K562 (cell line): ENCODE results near the gene C5orf47. TPM values are rescaled to one million over a fixed set of nuclear protein-coding genes. Genes with fewer than 3 reads are reported as not detected.

ENCODE experiments used
- ARID2 ChIP-seq: fragments of 450-650 bp; IDR thresholded peaks from 2 replicates; pipeline ENCODE4 v1.6.1; 2017; ENCODE audit warnings: antibody characterized with exemption, mild to moderate bottlenecking
- PCBP2 ChIP-seq: fragments of 200-400 bp; formaldehyde crosslinking; IDR thresholded peaks from 2 replicates; pipeline ENCODE4 v1.6.1; 2018; ENCODE audit warnings: low read length, low read depth, mild to moderate bottlenecking, moderate library complexity; ENCODE audit not compliant: poor library complexity, severe bottlenecking
- PHB ChIP-seq: fragments of 250-450 bp; sonication (Bioruptor Pico); IDR thresholded peaks from 2 replicates; pipeline ENCODE4 v1.5.0; 2021
- POLR2AphosphoS5 ChIP-seq: IDR thresholded peaks from 2 replicates; pipeline ENCODE4 v1.6.1; 2011; ENCODE audit warnings: mild to moderate bottlenecking, low read depth, low read length, moderate library complexity; ENCODE audit not compliant: control insufficient read depth, insufficient read depth
- ZNF586 ChIP-seq: fragments of 450-650 bp; formaldehyde crosslinking; conservative IDR thresholded peaks from 2 replicates; pipeline ENCODE4 v1.4.0; 2020; ENCODE audit warnings: mild to moderate bottlenecking, moderate library complexity
- polyA plus RNA-seq, 8 experiments: library from polyadenylated mRNA; depleted of rRNA in 4 of 8; stranded (reverse) in 5 of 8; unstranded in 3 of 8; fragments of >200 nt; fragmentation: Nextera tagmentation in 2 of 8; fragmentation: Illumina TruSeq in 1 of 8; extraction: Ambion mirVana in 2 of 8; extraction: Trizol in 1 of 8; gene quantifications; 2 replicates each; pipeline versions ENCODE4 v1.2.1 to v1.2.3, GENCODE V29; 2011 to 2014; ENCODE audit warnings: inconsistent platforms in 1 of 8, missing spikeins in 1 of 8
- total RNA-seq, 7 experiments: library from RNA; depleted of rRNA in 6 of 7; stranded (reverse); fragments of >200 nt in 6 of 7; fragmentation: Illumina TruSeq in 2 of 7; extraction: Trizol in 2 of 7; gene quantifications; 2 replicates each; pipeline versions ENCODE4 v1.2.1 to v1.2.3, GENCODE V29; 2011 to 2021; ENCODE audit warnings: low replicate concordance in 1 of 7
- TF ChIP-seq, protein P1 (sequence below): fragments of 450-650 bp; IDR thresholded peaks from 2 replicates; pipeline ENCODE4 v1.6.1; 2018; ENCODE audit not compliant: partially characterized antibody
- TF ChIP-seq, protein P2 (sequence below), 2 experiments: fragments of 450-650 bp in 1 of 2; sonication (generic) in 1 of 2; formaldehyde crosslinking in 1 of 2; IDR thresholded peaks; 2 replicates each; pipeline versions ENCODE4 v1.7.1 to v1.9.0; 2016 to 2022; ENCODE audit warnings: inconsistent platforms in 1 of 2, mild to moderate bottlenecking in 1 of 2, missing genetic modification reagents in 1 of 2
- TF ChIP-seq, protein P3 (sequence below): sonication (generic); formaldehyde crosslinking; IDR thresholded peaks from 2 replicates; pipeline ENCODE4 v1.8.0; 2023; ENCODE audit warnings: missing genetic modification reagents, mild to moderate bottlenecking, borderline replicate concordance

C5orf47 gene
- total and polyA plus RNA-seq, 9 of the 15 experiments (the other 6 are each of a cell fraction or from before 2014, with no cell fraction given): 0.08 TPM; not detected in 8

DNA sequence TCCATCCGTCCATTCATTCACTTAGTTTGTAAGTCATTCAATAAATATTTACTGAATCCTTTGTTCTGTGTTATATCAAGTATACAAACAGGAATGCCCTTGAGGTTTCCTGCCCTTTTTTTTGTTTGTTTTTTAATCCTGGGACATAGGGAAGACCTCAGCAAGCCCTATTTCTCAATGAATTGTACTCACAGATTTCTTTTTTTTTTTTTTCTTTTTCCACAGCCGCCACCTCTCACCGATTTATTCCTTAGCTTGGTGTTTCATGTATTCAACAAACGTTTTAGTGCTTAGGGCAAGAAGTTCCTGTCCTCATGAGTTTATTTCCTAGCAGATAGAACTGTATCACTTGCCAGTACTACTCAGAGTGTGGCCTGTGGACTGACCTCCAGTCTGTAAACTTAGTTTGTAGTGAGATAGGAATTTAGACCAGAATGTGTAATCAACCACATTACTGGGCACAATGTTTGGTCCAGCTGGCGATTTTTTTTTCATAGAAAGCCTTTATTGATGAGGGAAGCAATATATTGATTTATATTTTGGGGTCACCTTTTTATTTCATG is 35.4 kb upstream of the C5orf47 start (continued):
- TF ChIP-seq, protein P1, sequence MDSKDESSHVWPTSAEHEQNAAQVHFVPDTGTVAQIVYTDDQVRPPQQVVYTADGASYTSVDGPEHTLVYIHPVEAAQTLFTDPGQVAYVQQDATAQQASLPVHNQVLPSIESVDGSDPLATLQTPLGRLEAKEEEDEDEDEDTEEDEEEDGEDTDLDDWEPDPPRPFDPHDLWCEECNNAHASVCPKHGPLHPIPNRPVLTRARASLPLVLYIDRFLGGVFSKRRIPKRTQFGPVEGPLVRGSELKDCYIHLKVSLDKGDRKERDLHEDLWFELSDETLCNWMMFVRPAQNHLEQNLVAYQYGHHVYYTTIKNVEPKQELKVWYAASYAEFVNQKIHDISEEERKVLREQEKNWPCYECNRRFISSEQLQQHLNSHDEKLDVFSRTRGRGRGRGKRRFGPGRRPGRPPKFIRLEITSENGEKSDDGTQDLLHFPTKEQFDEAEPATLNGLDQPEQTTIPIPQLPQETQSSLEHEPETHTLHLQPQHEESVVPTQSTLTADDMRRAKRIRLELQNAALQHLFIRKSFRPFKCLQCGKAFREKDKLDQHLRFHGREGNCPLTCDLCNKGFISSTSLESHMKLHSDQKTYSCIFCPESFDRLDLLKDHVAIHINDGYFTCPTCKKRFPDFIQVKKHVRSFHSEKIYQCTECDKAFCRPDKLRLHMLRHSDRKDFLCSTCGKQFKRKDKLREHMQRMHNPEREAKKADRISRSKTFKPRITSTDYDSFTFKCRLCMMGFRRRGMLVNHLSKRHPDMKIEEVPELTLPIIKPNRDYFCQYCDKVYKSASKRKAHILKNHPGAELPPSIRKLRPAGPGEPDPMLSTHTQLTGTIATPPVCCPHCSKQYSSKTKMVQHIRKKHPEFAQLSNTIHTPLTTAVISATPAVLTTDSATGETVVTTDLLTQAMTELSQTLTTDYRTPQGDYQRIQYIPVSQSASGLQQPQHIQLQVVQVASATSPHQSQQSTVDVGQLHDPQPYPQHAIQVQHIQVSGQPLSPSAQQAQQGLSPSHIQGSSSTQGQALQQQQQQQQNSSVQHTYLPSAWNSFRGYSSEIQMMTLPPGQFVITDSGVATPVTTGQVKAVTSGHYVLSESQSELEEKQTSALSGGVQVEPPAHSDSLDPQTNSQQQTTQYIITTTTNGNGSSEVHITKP: no peak
- TF ChIP-seq PCBP2 (no peak), ARID2 (no peak), PHB (CRISPR knock-in tag) (no peak), POLR2AphosphoS5 (no peak), ZNF586 (no peak)
- TF ChIP-seq, protein P2, sequence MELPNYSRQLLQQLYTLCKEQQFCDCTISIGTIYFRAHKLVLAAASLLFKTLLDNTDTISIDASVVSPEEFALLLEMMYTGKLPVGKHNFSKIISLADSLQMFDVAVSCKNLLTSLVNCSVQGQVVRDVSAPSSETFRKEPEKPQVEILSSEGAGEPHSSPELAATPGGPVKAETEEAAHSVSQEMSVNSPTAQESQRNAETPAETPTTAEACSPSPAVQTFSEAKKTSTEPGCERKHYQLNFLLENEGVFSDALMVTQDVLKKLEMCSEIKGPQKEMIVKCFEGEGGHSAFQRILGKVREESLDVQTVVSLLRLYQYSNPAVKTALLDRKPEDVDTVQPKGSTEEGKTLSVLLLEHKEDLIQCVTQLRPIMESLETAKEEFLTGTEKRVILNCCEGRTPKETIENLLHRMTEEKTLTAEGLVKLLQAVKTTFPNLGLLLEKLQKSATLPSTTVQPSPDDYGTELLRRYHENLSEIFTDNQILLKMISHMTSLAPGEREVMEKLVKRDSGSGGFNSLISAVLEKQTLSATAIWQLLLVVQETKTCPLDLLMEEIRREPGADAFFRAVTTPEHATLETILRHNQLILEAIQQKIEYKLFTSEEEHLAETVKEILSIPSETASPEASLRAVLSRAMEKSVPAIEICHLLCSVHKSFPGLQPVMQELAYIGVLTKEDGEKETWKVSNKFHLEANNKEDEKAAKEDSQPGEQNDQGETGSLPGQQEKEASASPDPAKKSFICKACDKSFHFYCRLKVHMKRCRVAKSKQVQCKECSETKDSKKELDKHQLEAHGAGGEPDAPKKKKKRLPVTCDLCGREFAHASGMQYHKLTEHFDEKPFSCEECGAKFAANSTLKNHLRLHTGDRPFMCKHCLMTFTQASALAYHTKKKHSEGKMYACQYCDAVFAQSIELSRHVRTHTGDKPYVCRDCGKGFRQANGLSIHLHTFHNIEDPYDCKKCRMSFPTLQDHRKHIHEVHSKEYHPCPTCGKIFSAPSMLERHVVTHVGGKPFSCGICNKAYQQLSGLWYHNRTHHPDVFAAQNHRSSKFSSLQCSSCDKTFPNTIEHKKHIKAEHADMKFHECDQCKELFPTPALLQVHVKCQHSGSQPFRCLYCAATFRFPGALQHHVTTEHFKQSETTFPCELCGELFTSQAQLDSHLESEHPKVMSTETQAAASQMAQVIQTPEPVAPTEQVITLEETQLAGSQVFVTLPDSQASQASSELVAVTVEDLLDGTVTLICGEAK (IDR thresholded peaks at IDR 0.05): no peak
- TF ChIP-seq, protein P2 (CRISPR knock-in tag; IDR thresholded peaks at IDR 0.05): no peak
- TF ChIP-seq, protein P3, sequence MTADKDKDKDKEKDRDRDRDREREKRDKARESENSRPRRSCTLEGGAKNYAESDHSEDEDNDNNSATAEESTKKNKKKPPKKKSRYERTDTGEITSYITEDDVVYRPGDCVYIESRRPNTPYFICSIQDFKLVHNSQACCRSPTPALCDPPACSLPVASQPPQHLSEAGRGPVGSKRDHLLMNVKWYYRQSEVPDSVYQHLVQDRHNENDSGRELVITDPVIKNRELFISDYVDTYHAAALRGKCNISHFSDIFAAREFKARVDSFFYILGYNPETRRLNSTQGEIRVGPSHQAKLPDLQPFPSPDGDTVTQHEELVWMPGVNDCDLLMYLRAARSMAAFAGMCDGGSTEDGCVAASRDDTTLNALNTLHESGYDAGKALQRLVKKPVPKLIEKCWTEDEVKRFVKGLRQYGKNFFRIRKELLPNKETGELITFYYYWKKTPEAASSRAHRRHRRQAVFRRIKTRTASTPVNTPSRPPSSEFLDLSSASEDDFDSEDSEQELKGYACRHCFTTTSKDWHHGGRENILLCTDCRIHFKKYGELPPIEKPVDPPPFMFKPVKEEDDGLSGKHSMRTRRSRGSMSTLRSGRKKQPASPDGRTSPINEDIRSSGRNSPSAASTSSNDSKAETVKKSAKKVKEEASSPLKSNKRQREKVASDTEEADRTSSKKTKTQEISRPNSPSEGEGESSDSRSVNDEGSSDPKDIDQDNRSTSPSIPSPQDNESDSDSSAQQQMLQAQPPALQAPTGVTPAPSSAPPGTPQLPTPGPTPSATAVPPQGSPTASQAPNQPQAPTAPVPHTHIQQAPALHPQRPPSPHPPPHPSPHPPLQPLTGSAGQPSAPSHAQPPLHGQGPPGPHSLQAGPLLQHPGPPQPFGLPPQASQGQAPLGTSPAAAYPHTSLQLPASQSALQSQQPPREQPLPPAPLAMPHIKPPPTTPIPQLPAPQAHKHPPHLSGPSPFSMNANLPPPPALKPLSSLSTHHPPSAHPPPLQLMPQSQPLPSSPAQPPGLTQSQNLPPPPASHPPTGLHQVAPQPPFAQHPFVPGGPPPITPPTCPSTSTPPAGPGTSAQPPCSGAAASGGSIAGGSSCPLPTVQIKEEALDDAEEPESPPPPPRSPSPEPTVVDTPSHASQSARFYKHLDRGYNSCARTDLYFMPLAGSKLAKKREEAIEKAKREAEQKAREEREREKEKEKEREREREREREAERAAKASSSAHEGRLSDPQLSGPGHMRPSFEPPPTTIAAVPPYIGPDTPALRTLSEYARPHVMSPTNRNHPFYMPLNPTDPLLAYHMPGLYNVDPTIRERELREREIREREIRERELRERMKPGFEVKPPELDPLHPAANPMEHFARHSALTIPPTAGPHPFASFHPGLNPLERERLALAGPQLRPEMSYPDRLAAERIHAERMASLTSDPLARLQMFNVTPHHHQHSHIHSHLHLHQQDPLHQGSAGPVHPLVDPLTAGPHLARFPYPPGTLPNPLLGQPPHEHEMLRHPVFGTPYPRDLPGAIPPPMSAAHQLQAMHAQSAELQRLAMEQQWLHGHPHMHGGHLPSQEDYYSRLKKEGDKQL (CRISPR knock-in tag): no peak
